GM13977 (cell line): ENCODE data around the gene NTMT2.

Experiments
- DNase-seq: peaks from one replicate; pipeline ENCODE4 v3.0.0; 2012; ENCODE audit warnings: low spot score
- CTCF ChIP-seq: IDR thresholded peaks from 2 replicates; pipeline ENCODE4 v1.5.1; 2012; ENCODE audit warnings: mild to moderate bottlenecking, control low read depth; ENCODE audit not compliant: insufficient read depth; ENCODE audit errors: extremely low read depth, missing control alignments
- in situ Hi-C: fragments of 300-500 bp; cut with MboI; formaldehyde crosslinking; loops from one replicate; pipeline ENCODE4 v1.12.0; 2022; ENCODE audit warnings: low sequenced_read_pairs, low pct_unique_long_range_greater_than_20kb, mixed read lengths, inconsistent platforms; ENCODE audit not compliant: unreplicated experiment

The NTMT2 gene

GRCh38 chr1:170200161-170200560 lies 54.4 kb downstream of the NTMT2 start:
- in situ Hi-C loops, result no loop called here
- no peak for TF ChIP-seq CTCF
- no peak for DNase-seq

DNA sequence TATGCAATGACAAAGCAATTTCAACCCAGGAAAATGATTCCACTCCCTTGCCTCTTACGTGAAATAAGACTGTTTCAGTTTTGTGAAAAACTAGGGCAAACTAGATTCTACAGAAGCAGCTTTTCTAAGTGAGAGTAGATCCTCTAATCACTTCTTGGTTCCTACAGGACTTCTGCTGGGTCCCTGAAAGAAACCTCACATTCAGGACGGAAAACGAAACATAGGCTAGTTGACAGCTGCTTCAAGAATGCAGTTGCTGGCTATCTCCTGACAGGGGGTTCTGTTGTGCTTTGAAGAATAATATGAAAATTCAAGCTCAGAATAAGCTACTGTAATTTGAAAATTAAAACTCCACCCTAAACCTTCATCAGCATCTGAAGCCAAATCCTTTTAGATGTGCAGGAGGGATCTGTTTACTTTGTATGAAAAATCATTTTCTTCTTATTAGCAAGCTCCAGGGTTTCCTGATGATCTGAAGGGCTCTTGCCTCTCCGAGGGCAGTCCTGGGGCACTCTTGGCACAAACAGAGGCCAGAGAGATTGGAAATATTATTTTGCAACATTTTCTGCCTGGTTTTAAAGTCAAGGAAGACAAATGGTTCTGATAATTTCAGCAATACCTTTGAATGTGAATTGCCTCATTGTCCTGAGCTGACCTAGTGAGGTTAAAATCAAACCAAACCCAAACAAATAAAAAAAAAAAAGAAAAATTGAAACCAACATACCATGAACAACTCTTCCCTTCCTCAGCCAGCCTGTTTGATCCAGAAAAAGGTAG lies 55.0 kb downstream of the NTMT2 start:
- TF ChIP-seq CTCF, result no peak
- in situ Hi-C loops, result no loop called here
- DNase-seq, result no peak

DNA sequence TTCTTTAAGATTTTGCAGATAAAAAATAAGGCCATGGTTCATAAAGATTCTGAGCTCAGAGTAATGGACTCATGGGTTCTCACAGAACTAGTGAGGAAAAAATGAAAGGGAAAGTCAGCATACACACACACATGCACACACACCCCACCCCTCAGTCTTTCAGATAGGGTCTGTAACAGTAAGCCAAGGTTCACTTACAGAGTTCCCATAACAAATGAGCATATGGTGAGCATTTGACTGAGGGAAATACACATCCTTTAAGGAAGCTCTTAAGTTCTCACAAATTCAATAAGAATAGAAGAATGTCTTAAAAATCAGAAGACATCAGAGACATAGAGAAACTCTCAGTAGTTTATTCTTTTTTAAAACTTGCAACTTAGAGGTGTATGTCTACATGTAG lies 57.9 kb downstream of the NTMT2 start:
- in situ Hi-C loops, result no loop called here
- DNase-seq, result no peak
- no peak for TF ChIP-seq CTCF

DNA sequence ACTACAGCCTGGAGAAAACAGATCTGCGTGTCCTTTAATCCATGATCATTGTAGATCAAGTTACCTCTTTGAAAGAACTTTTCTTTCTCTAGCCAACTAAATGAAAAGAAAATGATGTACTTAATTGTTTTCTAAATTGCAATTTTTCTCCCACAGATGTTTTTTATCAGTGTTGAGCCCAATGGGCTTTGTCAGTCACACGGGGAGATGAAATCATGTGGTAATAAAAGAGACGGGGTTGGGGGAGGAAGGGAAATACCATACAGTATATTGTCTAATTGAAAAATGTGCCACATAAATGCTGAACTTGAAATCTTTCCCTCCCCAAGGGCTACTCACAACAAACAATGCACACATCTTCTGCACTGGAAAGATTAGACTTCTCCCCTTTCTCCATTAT lies 58.4 kb downstream of the NTMT2 start:
- DNase-seq, result no peak
- in situ Hi-C loops, result no loop called here
- no peak for TF ChIP-seq CTCF

GRCh38 chr1:170205301-170205700 lies 59.5 kb downstream of the NTMT2 start:
- DNase-seq, result no peak
- TF ChIP-seq CTCF, result no peak
- in situ Hi-C loops, result no loop called here

DNA sequence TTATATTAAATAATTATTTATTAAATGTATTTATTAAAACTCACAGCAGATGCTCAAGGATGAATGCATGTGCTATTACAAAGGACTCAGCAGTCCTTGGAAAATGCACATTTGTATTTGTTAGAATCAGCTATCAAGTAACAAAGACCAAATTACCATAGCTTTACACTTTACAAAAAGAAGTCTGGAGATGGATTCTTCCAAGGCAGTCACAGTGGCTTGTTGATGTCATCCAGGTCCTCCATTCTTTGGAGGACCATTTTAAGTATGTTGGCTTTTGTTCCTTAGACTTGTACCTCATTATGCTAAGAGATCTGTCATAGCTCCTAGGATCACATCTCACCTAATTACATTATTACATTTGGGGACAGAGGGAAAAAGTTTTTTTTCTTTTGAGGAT lies 63.4 kb downstream of the NTMT2 start:
- DNase-seq, result no peak
- in situ Hi-C loops, result no loop called here
- no peak for TF ChIP-seq CTCF
